ENCODE results near the gene ZNF438.

ZNF438 gene

GRCh38 chr10:30996481-30997005 lies 35.1 kb downstream of the ZNF438 start:
- no peak for DNase-seq (ENCODE audit: low read depth)
- no peak overlapping the region for H3K4me3 ChIP-seq (ENCODE audit: low read depth, low read length)
- TF ChIP-seq CTCF (IDR thresholded peaks at IDR 0.05; ENCODE audit: insufficient read depth, low read depth, low read length, missing control alignments) = no peak

GRCh38 chr10:30995081-30995770 lies 36.4 kb downstream of the ZNF438 start:
- TF ChIP-seq CTCF (IDR thresholded peaks at IDR 0.05; ENCODE audit: insufficient read depth, low read depth, low read length, missing control alignments) = no peak
- no peak for DNase-seq (ENCODE audit: low read depth)
- H3K4me3 ChIP-seq (ENCODE audit: low read depth, low read length) = no peak overlapping the region

- no peak overlapping the region for H3K4me3 ChIP-seq (ENCODE audit: low read depth, low read length)
- TF ChIP-seq CTCF (IDR thresholded peaks at IDR 0.05; ENCODE audit: insufficient read depth, low read depth, low read length, missing control alignments) = no peak
- no peak for DNase-seq (ENCODE audit: low read depth)
Measured at GRCh38 chr10:30993155-30993554, 38.5 kb downstream of the ZNF438 start.

GRCh38 chr10:30992681-30993080 lies 39.0 kb downstream of the ZNF438 start:
- DNase-seq (ENCODE audit: low read depth) = no peak
- TF ChIP-seq CTCF (IDR thresholded peaks at IDR 0.05; ENCODE audit: insufficient read depth, low read depth, low read length, missing control alignments) = no peak
- H3K4me3 ChIP-seq (ENCODE audit: low read depth, low read length) = no peak overlapping the region

- no peak for DNase-seq (ENCODE audit: low read depth)
- no peak for TF ChIP-seq CTCF (IDR thresholded peaks at IDR 0.05; ENCODE audit: insufficient read depth, low read depth, low read length, missing control alignments)
- H3K4me3 ChIP-seq (ENCODE audit: low read depth, low read length) = no peak overlapping the region
Measured at GRCh38 chr10:30991647-30992011, 40.0 kb downstream of the ZNF438 start.

GRCh38 chr10:30990971-30991646 lies 40.6 kb downstream of the ZNF438 start:
- H3K4me3 ChIP-seq (ENCODE audit: low read depth, low read length) = no peak overlapping the region
- DNase-seq (ENCODE audit: low read depth) = no peak
- no peak for TF ChIP-seq CTCF (IDR thresholded peaks at IDR 0.05; ENCODE audit: insufficient read depth, low read depth, low read length, missing control alignments)

Data from GM12865 (cell line).